ENCODE data around the gene RASGRF2.

- no peak for TF ChIP-seq CTCF (IDR thresholded peaks at IDR 0.05; ENCODE audit: low read depth, low read length, poor library complexity, severe bottlenecking)
- no peak for TF ChIP-seq EZH2phosphoT487 (IDR thresholded peaks at IDR 0.05; ENCODE audit: borderline replicate concordance, low read length)
Observed at GRCh38 chr5:81136557-81136956, 176.4 kb downstream of the RASGRF2 start.
